Aorta (tissue), 5 donors: ENCODE data around the gene F2RL1. TPM values are rescaled to one million over a fixed set of nuclear protein-coding genes. Genes with fewer than 3 reads are reported as not detected.
A peak's percentile ranks its signal among the peaks of the same experiment; 100 is the strongest.
"Not testable (repeated sequence)": the region's sequence is repeated elsewhere in the genome, so short reads cannot be mapped to it uniquely, and the experiment has no call there.

Experiments used
- ATAC-seq: fragments of 200-7000 bp; cut with Tn5 transposase; one replicate; pipeline ENCODE4 v1.9.1; 2022; ENCODE audit warnings: moderate library complexity; ENCODE audit not compliant: low FRiP score
- DNase-seq, 2 donors: peaks; one replicate each; pipeline ENCODE4 v3.0.0-alpha.2; 2020
- H3K27ac ChIP-seq, 2 donors: one replicate each; pipeline ENCODE4 v1.5.1; 2013; ENCODE audit warnings: low read length in 2 of 2, mild to moderate bottlenecking in 2 of 2, moderate library complexity in 2 of 2, control low read depth in 1 of 2, inconsistent platforms in 1 of 2, low read depth in 1 of 2
- H3K27me3 ChIP-seq, 2 donors: one replicate each; pipeline ENCODE4 v1.6.1; 2013; ENCODE audit warnings: control low read depth in 1 of 2, low read length in 1 of 2, mild to moderate bottlenecking in 1 of 2, moderate library complexity in 1 of 2; ENCODE audit not compliant: insufficient read depth in 2 of 2, control insufficient read depth in 1 of 2
- H3K36me3 ChIP-seq, 2 donors: one replicate each; pipeline ENCODE4 v1.6.1; 2013; ENCODE audit warnings: control low read depth in 1 of 2, low read length in 1 of 2, mild to moderate bottlenecking in 1 of 2; ENCODE audit not compliant: insufficient read depth in 2 of 2, control insufficient read depth in 1 of 2
- H3K4me1 ChIP-seq, 2 donors: one replicate each; pipeline ENCODE4 v1.6.1; 2013; ENCODE audit warnings: low read length in 2 of 2, control low read depth in 1 of 2, mild to moderate bottlenecking in 1 of 2, moderate library complexity in 1 of 2; ENCODE audit not compliant: insufficient read depth in 2 of 2, control insufficient read depth in 1 of 2
- H3K4me3 ChIP-seq, 2 donors: one replicate each; pipeline ENCODE4 v1.5.1; 2013; ENCODE audit warnings: low read length in 2 of 2, control low read depth in 1 of 2, mild to moderate bottlenecking in 1 of 2
- H3K9me3 ChIP-seq: one replicate; pipeline ENCODE4 v1.6.1; 2013; ENCODE audit warnings: mild to moderate bottlenecking, low read length; ENCODE audit not compliant: control insufficient read depth
- WGBS, 2 donors: extraction: QIAGEN DNeasy Blood & Tissue Kit; methylation state at CpG; one replicate each; pipeline ENCODE4 v1.1.7; 2013; 5-methylcytosine and 5-hydroxymethylcytosine counted together
- intact Hi-C, 2 donors: fragments of 100-400 bp; cut with DNase I; formaldehyde crosslinking; loops; one replicate each; pipeline versions ENCODE4 v1.14.2 to v1.15.0; 2022
- polyA plus RNA-seq, 2 donors: library from polyadenylated mRNA; stranded (reverse); fragments of 200-250 nt; gene quantifications; one replicate each; pipeline ENCODE4 v1.2.3, GENCODE V29; 2013
- total RNA-seq, 2 donors: library from RNA; stranded (reverse); fragmentation: NEBNext Ultra II Directional; extraction: Animal tissue kit (Norgen Biotek cat#: 25700); gene quantifications; one replicate each; pipeline ENCODE4 v1.2.1, GENCODE V29; 2021
- donor health status: healthy with polysubstance abuse.
- donor health status: Bipolar disorder and iron deficiency.
- donor health status: DM: no; HTN: no; CAD: no.
- donor health status: DM: no; HTN: no; CAD: no.
- donor health status: DM: yes; HTN: yes; CAD: no.

Gene F2RL1
- total and polyA plus RNA-seq, 4 donors, result 0.88 to 10.7 (median 3.7) TPM

DNA sequence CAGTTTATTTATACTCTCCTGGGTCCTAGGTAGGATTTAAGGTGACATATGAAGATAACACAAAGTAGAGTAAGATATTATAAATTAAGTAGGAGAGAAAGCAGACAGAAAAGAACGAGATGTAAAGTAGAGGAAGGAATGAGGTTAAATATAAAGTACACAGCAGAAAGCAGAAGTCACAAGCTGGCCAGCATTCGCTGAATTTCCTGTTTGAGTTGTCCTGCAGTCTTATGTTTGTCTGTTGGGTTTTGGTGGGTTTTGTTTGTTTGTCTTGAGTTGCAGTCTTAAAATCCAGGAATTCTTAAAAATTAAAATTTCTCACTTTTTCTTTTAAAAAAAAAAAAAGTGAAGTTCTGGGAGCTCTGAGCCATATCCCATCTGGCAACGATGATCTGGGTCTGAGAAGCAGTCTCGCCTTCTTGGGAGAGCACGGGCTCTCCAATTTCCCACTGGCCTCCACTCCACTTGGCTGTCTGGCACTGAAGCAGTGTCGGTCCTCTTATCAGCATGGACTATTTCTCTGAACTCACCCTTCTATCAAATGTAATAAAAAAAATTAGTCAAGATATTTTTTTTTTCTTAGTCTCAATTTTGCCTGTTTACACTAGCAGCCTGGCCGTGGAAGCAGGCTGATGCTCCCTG is 33.0 kb downstream of the F2RL1 start:
- Histone ChIP-seq H3K36me3 (no peaks in the 10 kb centered on the region), H3K27ac (no peak overlapping the region), H3K27me3 (no peaks in the 10 kb centered on the region), H3K4me1 (peaks cover 0 to 1% of the 10 kb centered on the region in 2 donors), H3K9me3 (no peaks in the 10 kb centered on the region), H3K4me3 (no peak overlapping the region)
- peak; percentile 62 for ATAC-seq
- 7 to 8% methylated on average over 7 of the region's 7 CpGs for WGBS, 2 donors
- DNase-seq, result peak in 1 of 2 donors; percentile 60
- intact Hi-C loops, result no loop called here

DNA sequence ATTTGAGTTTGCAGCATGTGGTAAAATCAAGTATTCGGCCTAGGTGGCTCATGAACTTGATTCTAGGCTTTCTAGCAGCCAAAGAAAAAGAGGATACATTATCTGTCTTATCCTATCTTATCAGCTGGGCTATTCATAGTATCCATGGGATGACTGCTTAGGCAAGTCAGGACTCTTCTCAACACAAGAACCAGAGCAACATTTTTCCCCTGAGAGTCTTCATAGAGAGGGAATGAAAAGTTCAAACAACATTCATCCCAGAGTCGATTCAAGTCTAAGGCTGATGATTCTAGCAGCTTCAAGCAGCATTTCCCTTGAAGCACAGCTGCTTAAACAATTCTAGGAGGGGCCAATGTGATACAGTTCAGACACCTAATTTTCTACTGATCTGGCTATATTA is 33.9 kb downstream of the F2RL1 start:
- Histone ChIP-seq H3K9me3 (no peaks in the 10 kb centered on the region), H3K4me3 (no peak overlapping the region), H3K4me1 (peaks cover 0 to 1% of the 10 kb centered on the region in 2 donors), H3K27me3 (no peaks in the 10 kb centered on the region), H3K36me3 (no peaks in the 10 kb centered on the region), H3K27ac (no peak overlapping the region)
- WGBS, 2 donors, result 62 to 66% methylated on average over 2 of the region's 2 CpGs
- DNase-seq (no peak), ATAC-seq (no peak)
- intact Hi-C loops, result no loop called here

DNA sequence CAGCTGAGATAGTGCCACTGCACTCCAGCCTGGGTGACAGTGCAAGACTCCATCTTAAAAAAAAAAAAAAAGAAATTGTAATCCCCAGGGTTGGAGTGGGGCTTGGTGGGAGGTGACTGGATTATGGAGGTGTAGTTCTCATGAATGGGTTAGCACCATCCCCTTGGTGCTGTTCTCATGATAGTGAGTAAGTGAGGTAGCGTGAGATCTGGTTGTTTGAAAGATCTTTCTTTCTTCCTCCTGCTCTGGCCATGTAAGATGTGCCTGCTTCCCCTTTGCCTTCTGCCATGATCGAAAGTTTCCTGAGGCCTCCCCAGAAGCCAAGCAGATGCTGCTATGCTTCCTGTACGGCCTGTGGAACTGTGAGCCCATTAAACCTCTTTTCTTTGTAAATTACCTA is 34.9 kb downstream of the F2RL1 start:
- DNase-seq, H3K36me3 ChIP-seq, H3K27me3 ChIP-seq, H3K4me1 ChIP-seq, ATAC-seq, H3K4me3 ChIP-seq, H3K9me3 ChIP-seq, H3K27ac ChIP-seq, intact Hi-C loops: not testable (repeated sequence)
- WGBS, 2 donors, result 96 to 97% methylated on average over 3 of the region's 3 CpGs

DNA sequence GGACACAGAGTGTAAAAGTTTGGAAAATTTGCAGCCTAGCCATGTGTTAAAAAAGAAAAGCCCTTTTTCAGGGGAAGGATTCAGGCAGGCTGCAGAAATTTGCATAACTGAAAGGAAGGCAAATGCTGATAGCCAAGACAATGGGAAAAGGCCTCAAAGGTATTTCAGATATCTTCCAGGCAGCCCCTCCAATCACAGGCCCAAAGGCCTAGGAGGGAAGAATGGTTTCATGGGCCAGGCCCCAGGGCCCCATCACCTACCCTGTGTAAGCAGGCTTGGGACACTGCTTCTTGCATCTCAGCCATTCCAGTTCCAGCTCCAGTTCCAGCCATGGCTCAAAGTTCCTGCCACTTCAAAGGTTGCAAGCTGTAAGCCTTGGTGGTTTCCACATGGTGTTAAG is 35.8 kb downstream of the F2RL1 start:
- no peaks in the 10 kb centered on the region for H3K9me3 ChIP-seq
- no peak for ATAC-seq
- no peaks in the 10 kb centered on the region for H3K27me3 ChIP-seq
- H3K4me3 ChIP-seq, result no peak overlapping the region
- intact Hi-C loops, result no loop called here
- H3K4me1 ChIP-seq, result no peaks in the 10 kb centered on the region
- no peak for DNase-seq
- H3K36me3 ChIP-seq, result no peaks in the 10 kb centered on the region
- no peak overlapping the region for H3K27ac ChIP-seq

DNA sequence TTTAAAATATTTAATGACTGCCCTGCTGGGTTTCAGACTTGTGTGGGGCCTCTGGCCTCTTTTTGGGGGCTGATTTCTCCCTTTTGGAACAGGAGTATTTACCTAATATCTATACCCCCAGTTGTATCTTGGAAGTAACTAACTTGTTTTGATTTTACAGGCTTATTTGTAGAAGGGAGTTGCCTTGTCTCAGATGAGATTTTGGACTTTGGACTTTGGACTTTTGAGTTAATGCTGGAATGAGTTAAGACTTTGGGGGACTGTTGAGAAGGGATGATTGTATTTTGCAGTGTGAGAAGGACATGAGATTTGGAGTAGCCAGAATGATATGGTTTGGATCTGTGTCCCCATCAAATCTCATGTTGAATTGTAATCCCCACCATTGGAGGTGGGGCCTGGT is 36.7 kb downstream of the F2RL1 start:
- DNase-seq, intact Hi-C loops, H3K9me3 ChIP-seq, H3K27me3 ChIP-seq, H3K36me3 ChIP-seq, H3K4me3 ChIP-seq, H3K4me1 ChIP-seq, ATAC-seq, H3K27ac ChIP-seq: not testable (repeated sequence)

DNA sequence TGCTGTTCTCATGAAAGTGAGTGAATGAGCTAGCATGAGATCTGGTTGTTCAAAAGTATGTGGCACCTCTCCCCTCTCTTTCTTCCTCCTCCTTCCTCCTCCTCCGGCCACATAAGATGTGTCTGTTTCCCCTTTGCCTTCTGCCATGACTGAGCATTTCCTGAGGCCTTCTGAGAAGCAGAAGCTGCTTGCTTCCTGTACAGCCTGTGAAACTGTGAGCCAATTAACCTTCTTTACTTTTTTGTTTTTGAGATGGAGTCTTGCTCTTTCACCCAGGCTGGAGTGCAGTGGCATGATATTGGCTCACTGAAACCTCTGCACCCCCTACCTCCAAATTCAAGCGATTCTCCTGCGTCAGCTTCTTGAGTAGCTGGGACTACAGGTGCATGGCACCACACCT is 37.1 kb downstream of the F2RL1 start:
- no peaks in the 10 kb centered on the region for H3K4me1 ChIP-seq
- no peak overlapping the region for H3K27ac ChIP-seq
- intact Hi-C loops, result no loop called here
- no peak for DNase-seq
- H3K27me3 ChIP-seq, result no peaks in the 10 kb centered on the region
- 96% methylated on average over 3 of the region's 3 CpGs for WGBS, 2 donors
- no peak overlapping the region for H3K4me3 ChIP-seq
- H3K9me3 ChIP-seq, result no peaks in the 10 kb centered on the region
- no peak for ATAC-seq
- H3K36me3 ChIP-seq, result no peaks in the 10 kb centered on the region

DNA sequence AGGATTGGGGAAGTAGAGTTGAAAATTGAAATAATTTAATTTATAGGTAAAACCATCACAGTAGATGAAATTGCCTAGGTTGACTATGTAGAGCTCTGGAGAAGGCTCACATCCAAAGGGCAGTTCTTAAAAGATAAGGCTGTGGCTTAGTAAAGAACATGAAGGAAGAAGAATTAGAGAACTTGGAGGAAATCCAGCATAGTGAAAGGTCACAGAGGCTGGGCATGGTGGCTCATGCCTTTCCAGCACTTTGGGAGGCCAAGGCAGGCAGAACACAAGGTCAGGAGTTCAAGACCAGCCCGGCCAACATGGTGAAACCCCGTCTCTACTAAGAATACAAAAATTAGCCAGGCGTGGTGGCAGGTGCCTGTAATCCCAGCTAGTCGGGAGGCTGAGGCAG is 38.0 kb downstream of the F2RL1 start:
- ATAC-seq, H3K27me3 ChIP-seq, H3K9me3 ChIP-seq, DNase-seq, H3K27ac ChIP-seq, intact Hi-C loops, H3K36me3 ChIP-seq, H3K4me3 ChIP-seq, H3K4me1 ChIP-seq: not testable (repeated sequence)
- WGBS, 2 donors, result 88 to 94% methylated on average over 4 of the region's 4 CpGs

DNA sequence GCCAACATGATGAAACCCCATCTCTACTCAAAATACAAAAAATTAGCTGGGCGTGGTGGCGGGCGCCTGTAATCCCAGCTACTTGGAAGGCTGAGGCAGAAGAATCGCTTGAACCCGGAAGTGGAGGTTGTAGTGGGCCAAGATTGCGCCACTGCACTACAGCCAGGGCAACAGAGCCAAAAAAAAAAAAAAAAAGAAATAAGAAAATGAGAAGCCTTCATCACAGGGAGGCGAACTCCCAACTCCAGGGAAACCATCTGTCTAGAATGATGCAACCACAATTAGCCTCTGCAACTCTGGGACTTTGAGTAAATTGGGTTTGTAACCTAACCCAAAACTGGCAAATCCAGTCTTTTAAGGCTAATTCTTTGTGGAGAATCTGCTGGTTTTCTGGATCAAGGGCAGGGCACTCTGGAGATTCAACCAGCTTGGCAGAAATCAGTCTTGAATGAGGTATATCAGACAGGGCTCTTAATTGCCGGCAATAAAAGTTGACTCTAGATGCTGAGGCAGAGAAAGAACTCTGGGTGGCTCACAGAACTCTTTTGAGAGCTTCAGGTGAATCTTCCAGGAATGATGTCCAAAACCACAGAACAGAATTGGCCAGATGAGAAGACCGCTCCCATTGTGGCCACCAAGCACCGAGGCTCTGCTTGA is 40.9 kb downstream of the F2RL1 start:
- Histone ChIP-seq H3K36me3 (no peaks in the 10 kb centered on the region), H3K27ac (no peak overlapping the region), H3K4me3 (no peak overlapping the region), H3K4me1 (no peaks in the 10 kb centered on the region), H3K9me3 (no peaks in the 10 kb centered on the region), H3K27me3 (no peaks in the 10 kb centered on the region)
- WGBS, 2 donors, result 91 to 93% methylated on average over 10 of the region's 10 CpGs
- DNase-seq, result peak in 1 of 2 donors; percentile 70
- peak; percentile 79 for ATAC-seq
- intact Hi-C loops, result no loop called here

DNA sequence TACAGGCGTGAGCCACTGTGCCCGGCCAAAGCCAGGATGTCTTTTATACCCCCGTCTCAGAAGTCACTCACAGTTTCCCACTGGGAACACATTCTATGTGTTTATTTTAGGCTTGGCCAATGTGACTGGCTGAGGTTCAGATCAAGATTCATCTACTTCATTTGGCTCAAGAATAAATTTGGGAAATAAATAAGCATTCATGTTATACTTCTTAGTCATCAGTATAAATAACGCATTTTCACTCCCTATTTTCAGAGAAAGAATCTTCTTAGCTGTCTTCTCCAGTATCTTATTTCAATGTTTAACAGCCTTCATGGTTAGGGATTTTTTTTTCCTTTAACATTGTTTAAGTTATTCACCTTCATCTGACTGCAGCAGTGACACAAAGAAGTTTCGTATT is 42.8 kb downstream of the F2RL1 start:
- 17% methylated on average over 5 of the region's 5 CpGs for WGBS, 2 donors
- H3K27ac ChIP-seq, result no peak overlapping the region
- ATAC-seq, result no peak
- H3K4me3 ChIP-seq, result no peak overlapping the region
- no peaks in the 10 kb centered on the region for H3K9me3 ChIP-seq
- H3K4me1 ChIP-seq, result no peaks in the 10 kb centered on the region
- intact Hi-C loops, result no loop called here
- H3K36me3 ChIP-seq, result no peaks in the 10 kb centered on the region
- DNase-seq, result no peak
- no peaks in the 10 kb centered on the region for H3K27me3 ChIP-seq
